Pancreas (tissue), 10 donors: Measurements from ENCODE around the gene PEDS1. TPM values are rescaled to one million over a fixed set of nuclear protein-coding genes. Genes with fewer than 3 reads are reported as not detected.
"Not testable (repeated sequence)": the region's sequence is repeated elsewhere in the genome, so short reads cannot be mapped to it uniquely, and the experiment has no call there.

Source experiments
- ATAC-seq, 4 donors: fragments of 200-7000 bp; cut with Tn5 transposase; one replicate each; pipeline versions ENCODE4 v1.8.0 to v1.9.1; 2020; ENCODE audit warnings: mild to moderate bottlenecking in 4 of 4, moderate library complexity in 4 of 4
- DNase-seq, 6 donors: peaks; one replicate each; pipeline ENCODE4 v3.0.0-alpha.2; 2020
- FAIRE-seq: peaks from 2 replicates; lab custom pipeline; 2012; peaks lifted over from hg19 to GRCh38; lab: Jason Lieb, UNC
- H3K27ac ChIP-seq, 4 donors: fragments of 200-600 bp; sonication (generic); 1 replicate in 3 of 4; 2 replicates in 1 of 4; pipeline versions ENCODE4 v1.5.0 to v1.8.0; 2020
- H3K27me3 ChIP-seq, 4 donors: fragments of 200-600 bp; one replicate each; pipeline ENCODE4 v1.8.0; 2021
- H3K36me3 ChIP-seq, 3 donors: fragments of 200-600 bp; sonication (generic) in 1 of 3; one replicate each; pipeline versions ENCODE4 v1.5.0 to v1.8.0; 2020 to 2021
- H3K4me1 ChIP-seq, 3 donors: fragments of 200-600 bp; one replicate each; pipeline ENCODE4 v1.8.0; 2021
- H3K4me3 ChIP-seq, 4 donors: fragments of 200-600 bp; sonication (generic) in 2 of 4; one replicate each; pipeline versions ENCODE4 v1.5.0 to v1.8.0; 2020 to 2021
- H3K9me3 ChIP-seq, 4 donors: fragments of 200-600 bp; one replicate each; pipeline ENCODE4 v1.8.0; 2021
- CTCF ChIP-seq, 4 donors: fragments of 200-600 bp; sonication (generic) in 3 of 4; IDR thresholded peaks; one replicate each; pipeline versions ENCODE4 v1.5.0 to v1.8.0; 2021; ENCODE audit warnings: antibody characterized with exemption in 4 of 4
- WGBS, 2 donors: extraction: QIAGEN DNeasy Blood & Tissue Kit; methylation state at CpG; one replicate each; pipeline ENCODE4 v1.1.7; 2013; 5-methylcytosine and 5-hydroxymethylcytosine counted together
- intact Hi-C, 3 donors: fragments of 100-400 bp; cut with DNase I; formaldehyde crosslinking; loops; one replicate each; pipeline versions ENCODE4 v1.11.1 to v1.14.2; 2022
- polyA plus RNA-seq, 2 donors: library from polyadenylated mRNA; stranded (reverse); fragments of 200-250 nt; gene quantifications; one replicate each; pipeline ENCODE4 v1.2.3, GENCODE V29; 2013
- total RNA-seq, 6 donors: library from RNA; stranded (reverse); fragmentation: NEBNext Ultra II Directional in 4 of 6; extraction: Animal tissue kit (Norgen Biotek cat#: 25700) in 4 of 6; gene quantifications; one replicate each; pipeline versions ENCODE4 v1.2.1 to v1.2.4, GENCODE V29; 2021 to 2023
- donor health status: healthy with polysubstance abuse.
- donor health status: DM: no; HTN: no; CAD: no; lungs with moderate emphysema.
- donor health status: DM: no; HTN: no; CAD: no.
- donor health status: control.
- donor health status: control.
- donor health status: Bipolar disorder and iron deficiency.
- donor health status: DM: yes; HTN: yes; CAD: no.
- donor health status: DM: no; HTN: no; CAD: no.
- donor health status: DM: no; HTN: no; CAD: no.
- donor health status: DM: yes; HTN: yes; CAD: no.

PEDS1 gene
- total and polyA plus RNA-seq, 8 donors: 3.5 to 11.0 (median 6.4) TPM

- intact Hi-C loops: no loop called here
- Histone ChIP-seq H3K27ac (no peak overlapping the region), H3K9me3 (no peaks in the 10 kb centered on the region), H3K4me3 (no peak overlapping the region), H3K36me3 (no peaks in the 10 kb centered on the region), H3K4me1 (peaks cover 15 to 44% (median 40%) of the 10 kb centered on the region in 3 donors), H3K27me3 (no peaks in the 10 kb centered on the region)
- ATAC-seq: no peak
- FAIRE-seq: no peak
- no peak for DNase-seq
- TF ChIP-seq CTCF (IDR thresholded peaks at IDR 0.05): no peak
- WGBS, 2 donors: 78 to 82% methylated on average over 6 of the region's 6 CpGs
These were observed 46.4 kb downstream of the PEDS1 start for GRCh38 chr20:50107086-50107660.

GRCh38 chr20:50106669-50107068, 46.9 kb downstream of the PEDS1 start:
- DNase-seq, FAIRE-seq, intact Hi-C loops, ATAC-seq, H3K27ac ChIP-seq, H3K27me3 ChIP-seq, H3K9me3 ChIP-seq, H3K4me3 ChIP-seq, H3K36me3 ChIP-seq: not testable (repeated sequence)
- WGBS, 2 donors: 88 to 92% methylated on average over 5 of the region's 5 CpGs
- H3K4me1 ChIP-seq: peaks cover 13 to 43% (median 40%) of the 10 kb centered on the region in 3 donors

Other genes with a start within 250 kb of the PEDS1 start
- 1 to 10 TPM; 3.9 to 7.0 (median 4.6) TPM for gene SPATA2, start 238.2 kb downstream of the PEDS1 start, total RNA-seq
- gene SPATA2, start 238.2 kb downstream of the PEDS1 start, polyA plus RNA-seq: 1 to 10 TPM; 4.0 to 5.8 TPM
- gene RNF114, start 217.3 kb downstream of the PEDS1 start, total RNA-seq: 10 to 100 TPM; 37.1 to 61.9 (median 47.0) TPM
- 10 to 100 TPM; 33.3 to 41.2 TPM for gene RNF114, start 217.3 kb downstream of the PEDS1 start, polyA plus RNA-seq
- gene SNAI1, start 170.7 kb downstream of the PEDS1 start, total RNA-seq: 1 to 10 TPM in 2 of 6 donors, under 1 TPM in 4; 0.31 to 1.8 (median 0.52) TPM
- 1 to 10 TPM; 2.1 to 2.9 TPM for gene SNAI1, start 170.7 kb downstream of the PEDS1 start, polyA plus RNA-seq
- 10 to 100 TPM; 43.6 to 61.7 (median 53.3) TPM for gene UBE2V1, start 40.6 kb downstream of the PEDS1 start, total RNA-seq
- gene UBE2V1, start 40.6 kb downstream of the PEDS1 start, polyA plus RNA-seq: 10 to 100 TPM; 37.9 to 59.3 TPM
- gene CEBPB, start 37.1 kb upstream of the PEDS1 start, total RNA-seq: 10 to 100 TPM; 18.9 to 83.4 (median 37.0) TPM
- 10 to 100 TPM; 10.9 to 16.0 TPM for gene CEBPB, start 37.1 kb upstream of the PEDS1 start, polyA plus RNA-seq